Brain microvascular endothelial cell (primary cell): ENCODE results near the gene CCR3.
A peak's percentile ranks its signal among the peaks of the same experiment; 100 is the strongest.

ENCODE experiments used
- DNase-seq: peaks from one replicate; pipeline ENCODE4 v3.0.0-alpha.2; 2020
- H3K27ac ChIP-seq: fragments of 250-450 bp; sonication (Bioruptor Pico); 2 replicates; pipeline ENCODE4 v1.5.1; 2020; ENCODE audit warnings: mild to moderate bottlenecking, moderate library complexity
- H3K27me3 ChIP-seq: fragments of 250-450 bp; sonication (Bioruptor Pico); replicated peaks from 2 replicates; pipeline ENCODE4 v1.5.1; 2020; ENCODE audit warnings: mild to moderate bottlenecking
- H3K36me3 ChIP-seq: fragments of 250-450 bp; sonication (Bioruptor Pico); replicated peaks from 2 replicates; pipeline ENCODE4 v1.5.1; 2020; ENCODE audit warnings: mild to moderate bottlenecking
- H3K4me3 ChIP-seq: 2 replicates; pipeline ENCODE4 v1.5.1; 2011; ENCODE audit warnings: low read depth, mild to moderate bottlenecking, control low read depth, low read length, moderate library complexity
- CTCF ChIP-seq: IDR thresholded peaks from 2 replicates; pipeline ENCODE4 v1.5.1; 2011; ENCODE audit warnings: low read depth, mild to moderate bottlenecking, moderate library complexity, low read length, control low read depth, inconsistent platforms; ENCODE audit errors: missing control alignments
- in situ Hi-C: cut with HindIII; loops from 2 replicates; pipeline ENCODE4 v1.10.0; 2017; ENCODE audit warnings: low sequenced_read_pairs, low pct_ligation_motif_present

The CCR3 gene

GRCh38 chr3:46270474-46270873, 28.2 kb downstream of the CCR3 start:
- Histone ChIP-seq H3K36me3 (no peaks in the 10 kb centered on the region), H3K27me3 (no peaks in the 10 kb centered on the region), H3K4me3 (no peak overlapping the region), H3K27ac (no peak overlapping the region)
- no peak for TF ChIP-seq CTCF
- in situ Hi-C loops, result no loop called here
- DNase-seq, result no peak

GRCh38 chr3:46271209-46271745, 29.0 kb downstream of the CCR3 start:
- no peaks in the 10 kb centered on the region for H3K36me3 ChIP-seq
- no peak overlapping the region for H3K27ac ChIP-seq
- TF ChIP-seq CTCF, result no peak
- H3K4me3 ChIP-seq, result no peak overlapping the region
- in situ Hi-C loops, result no loop called here
- no peak for DNase-seq
- H3K27me3 ChIP-seq, result no peaks in the 10 kb centered on the region

GRCh38 chr3:46272028-46272451, 29.8 kb downstream of the CCR3 start:
- no peaks in the 10 kb centered on the region for H3K27me3 ChIP-seq
- TF ChIP-seq CTCF, result no peak
- DNase-seq, result no peak
- H3K4me3 ChIP-seq, result no peak overlapping the region
- H3K36me3 ChIP-seq, result no peaks in the 10 kb centered on the region
- in situ Hi-C loops, result no loop called here
- H3K27ac ChIP-seq, result no peak overlapping the region

- Histone ChIP-seq H3K27ac (no peak overlapping the region), H3K4me3 (no peak overlapping the region), H3K36me3 (no peaks in the 10 kb centered on the region), H3K27me3 (no peaks in the 10 kb centered on the region)
- in situ Hi-C loops, result no loop called here
- TF ChIP-seq CTCF, result peak; percentile 69
- DNase-seq, result peak; percentile 3
These were observed 34.3 kb downstream of the CCR3 start for GRCh38 chr3:46276497-46277099.

GRCh38 chr3:46277476-46277875, 35.2 kb downstream of the CCR3 start:
- Histone ChIP-seq H3K27ac (no peak overlapping the region), H3K36me3 (no peaks in the 10 kb centered on the region), H3K27me3 (no peaks in the 10 kb centered on the region), H3K4me3 (no peak overlapping the region)
- no peak for TF ChIP-seq CTCF
- in situ Hi-C loops, result no loop called here
- no peak for DNase-seq
